Neural progenitor cell (in vitro differentiated cells): ENCODE measurements around the gene KMT2E. TPM values are rescaled to one million over a fixed set of nuclear protein-coding genes. Genes with fewer than 3 reads are reported as not detected.

Experiments used
- DNase-seq: peaks from one replicate; pipeline ENCODE4 v3.0.0-alpha.2; 2016; ENCODE audit warnings: low spot score
- H2AFZ ChIP-seq: fragments of 200-600 bp; sonication (generic); replicated peaks from 2 replicates; pipeline ENCODE4 v1.6.1; 2016; ENCODE audit warnings: antibody characterized with exemption
- H3F3A ChIP-seq: fragments of 200-600 bp; sonication (generic); 2 replicates; pipeline ENCODE4 v1.6.1; 2016; ENCODE audit warnings: antibody characterized with exemption, low read depth
- H3K27ac ChIP-seq: fragments of 200-600 bp; sonication (generic); 2 replicates; pipeline ENCODE4 v1.5.1; 2016; ENCODE audit warnings: mild to moderate bottlenecking
- H3K27me3 ChIP-seq: fragments of 200-600 bp; sonication (generic); 2 replicates; pipeline ENCODE4 v1.6.1; 2016; ENCODE audit warnings: mild to moderate bottlenecking, moderate library complexity
- H3K36me3 ChIP-seq: fragments of 200-600 bp; sonication (generic); 2 replicates; pipeline ENCODE4 v1.5.1; 2016
- H3K4me1 ChIP-seq: fragments of 200-600 bp; sonication (generic); 2 replicates; pipeline ENCODE4 v1.6.1; 2016; ENCODE audit warnings: mixed run types
- H3K4me2 ChIP-seq: fragments of 200-600 bp; sonication (generic); 2 replicates; pipeline ENCODE4 v1.6.1; 2016
- H3K4me3 ChIP-seq: fragments of 200-600 bp; sonication (generic); 2 replicates; pipeline ENCODE4 v1.5.1; 2016
- H3K79me2 ChIP-seq: fragments of 200-600 bp; sonication (generic); 2 replicates; pipeline ENCODE4 v1.6.1; 2016; ENCODE audit warnings: low read depth
- H3K9ac ChIP-seq: fragments of 200-600 bp; sonication (generic); 2 replicates; pipeline ENCODE4 v1.6.1; 2016
- H3K9me3 ChIP-seq: fragments of 200-600 bp; sonication (generic); 2 replicates; pipeline ENCODE4 v1.5.1; 2016; ENCODE audit warnings: low read depth
- H4K20me1 ChIP-seq: fragments of 200-600 bp; sonication (generic); 2 replicates; pipeline ENCODE4 v1.6.1; 2016; ENCODE audit warnings: low read depth
- H3K27ac Mint-ChIP-seq: 3 replicates; pipeline ENCODE4 v1.8.0; 2021; ENCODE audit warnings: mixed read lengths
- H3K27me3 Mint-ChIP-seq: 2 replicates; pipeline ENCODE4 v1.8.0; 2022; ENCODE audit warnings: low read depth, mild to moderate bottlenecking, inconsistent platforms, moderate library complexity, mixed read lengths; ENCODE audit not compliant: insufficient read depth
- H3K36me3 Mint-ChIP-seq: 3 replicates; pipeline ENCODE4 v1.8.0; 2021; ENCODE audit warnings: mixed read lengths
- H3K4me1 Mint-ChIP-seq: 3 replicates; pipeline ENCODE4 v1.8.0; 2021; ENCODE audit warnings: mixed read lengths
- H3K4me3 Mint-ChIP-seq: 3 replicates; pipeline ENCODE4 v1.8.0; 2021; ENCODE audit warnings: mild to moderate bottlenecking, moderate library complexity, mixed read lengths
- H3K9me3 Mint-ChIP-seq: 3 replicates; pipeline ENCODE4 v1.8.0; 2020; ENCODE audit warnings: mixed read lengths
- CTCF ChIP-seq: fragments of 200-600 bp; sonication (generic); IDR thresholded peaks from 2 replicates; pipeline ENCODE4 v1.5.1; 2017; ENCODE audit warnings: antibody characterized with exemption, mild to moderate bottlenecking
- EZH2 ChIP-seq: fragments of 200-600 bp; sonication (generic); IDR thresholded peaks from 2 replicates; pipeline ENCODE4 v1.6.1; 2017; ENCODE audit warnings: antibody characterized with exemption, mild to moderate bottlenecking, moderate library complexity
- EZH2phosphoT487 ChIP-seq: fragments of 200-600 bp; sonication (generic); IDR thresholded peaks from 2 replicates; pipeline ENCODE4 v1.6.1; 2017; ENCODE audit warnings: antibody characterized with exemption
- total RNA-seq: library from RNA; depleted of rRNA; stranded (reverse); fragments of >200 nt; gene quantifications from 2 replicates; pipeline ENCODE4 v1.2.3, GENCODE V29; 2015; ENCODE audit warnings: low replicate concordance

KMT2E gene
- 87.7 and 124 TPM in 2 replicates for total RNA-seq

- Histone ChIP-seq H3K9me3 (no peaks in the 10 kb centered on the region), H3K27ac (peak within 1 kb of the TSS; percentile 100), H3K79me2 (peaks cover 50% of the 10 kb centered on the region), H3K4me1 (peaks cover 38% of the 10 kb centered on the region), H3K4me2 (peak within 1 kb of the TSS; percentile 96), H3K4me3 (peak within 1 kb of the TSS; percentile 73), H3K27me3 (no peaks in the 10 kb centered on the region), H3K36me3 (no peaks in the 10 kb centered on the region), H3K9ac (peak within 1 kb of the TSS; percentile 100), H2AFZ (peak within 1 kb of the TSS; percentile 9), H3F3A (peaks cover 27% of the 10 kb centered on the region), H4K20me1 (peaks cover 34% of the 10 kb centered on the region)
- H3K4me3 Mint-ChIP-seq: peak within 1 kb of the TSS; percentile 100
- peaks cover 24% of the 10 kb centered on the region for H3K36me3 Mint-ChIP-seq
- peaks cover 4% of the 10 kb centered on the region for H3K9me3 Mint-ChIP-seq
- peak within 1 kb of the TSS; percentile 100 for H3K27ac Mint-ChIP-seq
- H3K4me1 Mint-ChIP-seq: peaks cover 23% of the 10 kb centered on the region
- peaks cover 19% of the 10 kb centered on the region for H3K27me3 Mint-ChIP-seq
- TF ChIP-seq EZH2 (no peak), CTCF (peak; percentile 11)
- peak; percentile 95 for DNase-seq
These were observed at the start of gene KMT2E for GRCh38 chr7:105013816-105014692. Gene KMT2E (plus strand): TSS chr7:105014205. CDS start chr7:105040953, 26,748 bp downstream.

- peaks cover 11% of the 10 kb centered on the region for H3K36me3 Mint-ChIP-seq
- H3K4me3 ChIP-seq: no peak overlapping the region
- H3K79me2 ChIP-seq: no peaks in the 10 kb centered on the region
- no peaks in the 10 kb centered on the region for H3K27me3 Mint-ChIP-seq
- TF ChIP-seq EZH2: no peak
- no peak for TF ChIP-seq EZH2phosphoT487
- TF ChIP-seq CTCF: no peak
- peaks cover 18% of the 10 kb centered on the region for H3K9me3 Mint-ChIP-seq
- H3K4me1 Mint-ChIP-seq: peaks cover 16% of the 10 kb centered on the region
- no peak overlapping the region for H3K27ac Mint-ChIP-seq
- H2AFZ ChIP-seq: no peak overlapping the region
- no peak overlapping the region for H3K27ac ChIP-seq
- H3K9me3 ChIP-seq: no peaks in the 10 kb centered on the region
- no peaks in the 10 kb centered on the region for H3K36me3 ChIP-seq
- DNase-seq: no peak
- H3K4me1 ChIP-seq: no peaks in the 10 kb centered on the region
- H3F3A ChIP-seq: no peaks in the 10 kb centered on the region
- H3K9ac ChIP-seq: no peak overlapping the region
- H4K20me1 ChIP-seq: no peaks in the 10 kb centered on the region
- no peak overlapping the region for H3K4me2 ChIP-seq
- no peaks in the 10 kb centered on the region for H3K27me3 ChIP-seq
- no peak overlapping the region for H3K4me3 Mint-ChIP-seq
These were observed 49.3 kb upstream of the KMT2E start for GRCh38 chr7:104964626-104965236.

- H3K9me3 ChIP-seq: no peaks in the 10 kb centered on the region
- peaks cover 18% of the 10 kb centered on the region for H3K9me3 Mint-ChIP-seq
These were observed 48.0 kb upstream of the KMT2E start for GRCh38 chr7:104966022-104966421.

More at GRCh38 chr7:104966022-104966421, 48.0 kb upstream of the KMT2E start:
- no peak for DNase-seq
- H3K4me3 ChIP-seq: no peak overlapping the region
- H3F3A ChIP-seq: no peaks in the 10 kb centered on the region
- no peak overlapping the region for H3K9ac ChIP-seq
- H3K79me2 ChIP-seq: no peaks in the 10 kb centered on the region
- H3K4me1 ChIP-seq: no peaks in the 10 kb centered on the region
- H3K36me3 ChIP-seq: no peaks in the 10 kb centered on the region
- H3K4me2 ChIP-seq: no peak overlapping the region
- peaks cover 11% of the 10 kb centered on the region for H3K36me3 Mint-ChIP-seq
- no peaks in the 10 kb centered on the region for H3K27me3 Mint-ChIP-seq
- TF ChIP-seq EZH2 (no peak), EZH2phosphoT487 (no peak), CTCF (no peak)
- H3K27ac Mint-ChIP-seq: peak overlapping the region; percentile 83
- no peak overlapping the region for H3K4me3 Mint-ChIP-seq
- H3K27ac ChIP-seq: no peak overlapping the region
- H2AFZ ChIP-seq: no peak overlapping the region
- H4K20me1 ChIP-seq: no peaks in the 10 kb centered on the region
- H3K4me1 Mint-ChIP-seq: peaks cover 23% of the 10 kb centered on the region
- H3K27me3 ChIP-seq: no peaks in the 10 kb centered on the region
